Urinary bladder (tissue), 2 donors: ENCODE data around the gene OR4X2. TPM values are rescaled to one million over a fixed set of nuclear protein-coding genes. Genes with fewer than 3 reads are reported as not detected.

Experiments used
- polyA plus RNA-seq: library from polyadenylated mRNA; stranded (reverse); fragments of 200-250 nt; gene quantifications from one replicate; pipeline ENCODE4 v1.2.3, GENCODE V29; 2013
- total RNA-seq: library from RNA; depleted of rRNA; stranded (reverse); fragments of >200 nt; gene quantifications from one replicate; pipeline ENCODE4 v1.2.3, GENCODE V29; 2014
- donor health status: healthy.

Gene OR4X2
- total and polyA plus RNA-seq, 2 donors, result not detected

Other genes with a start within 250 kb of the OR4X2 start
- gene OR4B1, start 28.3 kb upstream of the OR4X2 start, total RNA-seq, result not detected
- gene OR4B1, start 28.3 kb upstream of the OR4X2 start, polyA plus RNA-seq, result not detected
- gene OR4X1, start 18.8 kb downstream of the OR4X2 start, total RNA-seq, result not detected
- gene OR4X1, start 18.8 kb downstream of the OR4X2 start, polyA plus RNA-seq, result not detected
- not detected for gene OR4S1, start 61.1 kb downstream of the OR4X2 start, total RNA-seq
- not detected for gene OR4S1, start 61.1 kb downstream of the OR4X2 start, polyA plus RNA-seq
- gene OR4C3, start 79.8 kb downstream of the OR4X2 start, total RNA-seq, result not detected
- gene OR4C3, start 79.8 kb downstream of the OR4X2 start, polyA plus RNA-seq, result not detected
- not detected for gene OR4C5, start 121.4 kb downstream of the OR4X2 start, total RNA-seq
- gene OR4C5, start 121.4 kb downstream of the OR4X2 start, polyA plus RNA-seq, result not detected
- not detected for gene OR4A47, start 243.7 kb downstream of the OR4X2 start, total RNA-seq
- gene OR4A47, start 243.7 kb downstream of the OR4X2 start, polyA plus RNA-seq, result not detected